Neural cell (in vitro differentiated cells): ENCODE data around the gene ARL5A.

Source experiments
- EP300 ChIP-seq: fragments of 450-650 bp; conservative IDR thresholded peaks from 2 replicates; pipeline ENCODE4 v1.6.1; 2014; ENCODE audit warnings: antibody characterized with exemption, mild to moderate bottlenecking, moderate library complexity; ENCODE audit not compliant: poor library complexity, severe bottlenecking
- MXI1 ChIP-seq: fragments of 450-650 bp; conservative IDR thresholded peaks from 2 replicates; pipeline ENCODE4 v1.6.1; 2014; ENCODE audit warnings: antibody characterized with exemption, mild to moderate bottlenecking; ENCODE audit not compliant: poor library complexity, severe bottlenecking
- POLR2AphosphoS5 ChIP-seq: IDR thresholded peaks from 2 replicates; pipeline ENCODE4 v1.6.1; 2012
- SMC3 ChIP-seq: fragments of 450-650 bp; conservative IDR thresholded peaks from 2 replicates; pipeline ENCODE4 v1.6.1; 2014; ENCODE audit warnings: antibody characterized with exemption, mild to moderate bottlenecking, moderate library complexity; ENCODE audit not compliant: poor library complexity
- TAF1 ChIP-seq: IDR thresholded peaks from 2 replicates; pipeline ENCODE4 v1.6.1; 2012; ENCODE audit warnings: low read depth
- TF ChIP-seq, protein P1 (sequence below): fragments of 450-650 bp; IDR thresholded peaks from 2 replicates; pipeline ENCODE4 v1.5.1; 2014; ENCODE audit warnings: antibody characterized with exemption, mild to moderate bottlenecking, moderate library complexity; ENCODE audit not compliant: poor library complexity, severe bottlenecking

DNA sequence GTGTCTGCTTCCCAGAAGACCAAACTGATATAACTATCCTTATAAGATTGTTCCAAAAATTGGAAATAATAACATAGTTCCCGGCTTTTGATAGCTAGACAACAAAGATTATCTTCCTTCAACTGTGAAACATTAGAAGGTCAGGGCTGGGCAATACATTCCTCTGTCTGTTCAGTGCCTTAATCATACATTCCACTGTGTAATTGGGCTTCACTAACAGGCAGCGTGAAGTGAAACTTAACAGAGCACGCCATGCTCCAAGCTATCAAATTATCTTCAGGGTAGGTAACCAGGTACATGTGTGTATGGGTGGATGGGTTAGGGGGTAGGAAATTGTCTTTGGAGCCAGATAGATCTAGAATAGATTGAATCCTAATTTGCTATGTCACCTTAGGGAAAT, 23.5 kb upstream of the ARL5A start:
- TF ChIP-seq, protein P1, sequence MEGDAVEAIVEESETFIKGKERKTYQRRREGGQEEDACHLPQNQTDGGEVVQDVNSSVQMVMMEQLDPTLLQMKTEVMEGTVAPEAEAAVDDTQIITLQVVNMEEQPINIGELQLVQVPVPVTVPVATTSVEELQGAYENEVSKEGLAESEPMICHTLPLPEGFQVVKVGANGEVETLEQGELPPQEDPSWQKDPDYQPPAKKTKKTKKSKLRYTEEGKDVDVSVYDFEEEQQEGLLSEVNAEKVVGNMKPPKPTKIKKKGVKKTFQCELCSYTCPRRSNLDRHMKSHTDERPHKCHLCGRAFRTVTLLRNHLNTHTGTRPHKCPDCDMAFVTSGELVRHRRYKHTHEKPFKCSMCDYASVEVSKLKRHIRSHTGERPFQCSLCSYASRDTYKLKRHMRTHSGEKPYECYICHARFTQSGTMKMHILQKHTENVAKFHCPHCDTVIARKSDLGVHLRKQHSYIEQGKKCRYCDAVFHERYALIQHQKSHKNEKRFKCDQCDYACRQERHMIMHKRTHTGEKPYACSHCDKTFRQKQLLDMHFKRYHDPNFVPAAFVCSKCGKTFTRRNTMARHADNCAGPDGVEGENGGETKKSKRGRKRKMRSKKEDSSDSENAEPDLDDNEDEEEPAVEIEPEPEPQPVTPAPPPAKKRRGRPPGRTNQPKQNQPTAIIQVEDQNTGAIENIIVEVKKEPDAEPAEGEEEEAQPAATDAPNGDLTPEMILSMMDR = no peak
- TF ChIP-seq EP300 = no peak
- TF ChIP-seq MXI1 = no peak
- TF ChIP-seq SMC3 = no peak
- no peak for TF ChIP-seq POLR2AphosphoS5
- TF ChIP-seq TAF1 = no peak
